ENCODE measurements around the gene HPCAL4.
A peak's percentile ranks its signal among the peaks of the same experiment; 100 is the strongest.

Gene HPCAL4

GRCh38 chr1:39673215-39673614 lies 18.0 kb downstream of the HPCAL4 start:
- DNase-seq: no peak

- no peak for DNase-seq
Measured at GRCh38 chr1:39672551-39672947, 18.7 kb downstream of the HPCAL4 start.

- no peak for DNase-seq
Measured at GRCh38 chr1:39671793-39672550, 19.3 kb downstream of the HPCAL4 start, which contains the start of gene NT5C1A. TSS of gene NT5C1A (minus strand) at chr1:39672107. CDS start at chr1:39672038, 69 bp downstream.

- no peak for DNase-seq
Measured at GRCh38 chr1:39671433-39671792, 19.8 kb downstream of the HPCAL4 start.

GRCh38 chr1:39670689-39671088 lies 20.5 kb downstream of the HPCAL4 start:
- no peak for DNase-seq

- DNase-seq: no peak
Measured at GRCh38 chr1:39668894-39669293, 22.3 kb downstream of the HPCAL4 start.

GRCh38 chr1:39668111-39668510 lies 23.1 kb downstream of the HPCAL4 start:
- no peak for DNase-seq

GRCh38 chr1:39666772-39667171 lies 24.5 kb downstream of the HPCAL4 start:
- no peak for DNase-seq

GRCh38 chr1:39663559-39663958 lies 27.7 kb downstream of the HPCAL4 start:
- no peak for DNase-seq

GRCh38 chr1:39662861-39663260 lies 28.4 kb downstream of the HPCAL4 start:
- DNase-seq: no peak

- no peak for DNase-seq
Measured at GRCh38 chr1:39659538-39659937, 31.7 kb downstream of the HPCAL4 start.

GRCh38 chr1:39659110-39659509 lies 32.1 kb downstream of the HPCAL4 start:
- DNase-seq: no peak

GRCh38 chr1:39657923-39658485 lies 33.2 kb downstream of the HPCAL4 start:
- peak; percentile 74 for DNase-seq

GRCh38 chr1:39657402-39657801 lies 33.8 kb downstream of the HPCAL4 start:
- peak; percentile 36 for DNase-seq

- DNase-seq: no peak
Measured at GRCh38 chr1:39656391-39656790, 34.8 kb downstream of the HPCAL4 start.

- DNase-seq: no peak
Measured at GRCh38 chr1:39655578-39656268, 35.5 kb downstream of the HPCAL4 start.

GRCh38 chr1:39654291-39654690 lies 36.9 kb downstream of the HPCAL4 start:
- DNase-seq: no peak

GRCh38 chr1:39653546-39654031 lies 37.6 kb downstream of the HPCAL4 start:
- DNase-seq: peak; percentile 73

- no peak for DNase-seq
Measured at GRCh38 chr1:39652554-39652953, 38.7 kb downstream of the HPCAL4 start.

- no peak for DNase-seq
Measured at GRCh38 chr1:39652105-39652504, 39.1 kb downstream of the HPCAL4 start.

- no peak for DNase-seq
Measured at GRCh38 chr1:39650431-39650830, 40.8 kb downstream of the HPCAL4 start.

- no peak for DNase-seq
Measured at GRCh38 chr1:39649636-39650185, 41.5 kb downstream of the HPCAL4 start.

- no peak for DNase-seq
Measured at GRCh38 chr1:39648496-39648895, 42.7 kb downstream of the HPCAL4 start.

- no peak for DNase-seq
Measured at GRCh38 chr1:39647247-39647646, 44.0 kb downstream of the HPCAL4 start.
